H1 (cell line): ENCODE results near the gene DIP2B. TPM values are rescaled to one million over a fixed set of nuclear protein-coding genes. Genes with fewer than 3 reads are reported as not detected.

ENCODE experiments used
- CTCF ChIA-PET: fragments of 300-600 bp; sonication (Branson Sonifier 250); formaldehyde crosslinking; loops from one replicate; lab custom pipeline; 2021; ENCODE audit not compliant: partially characterized antibody; lab: Charles Lee
- POLR2A ChIA-PET: fragments of 300-600 bp; sonication (Branson Sonifier 250); formaldehyde crosslinking; loops from one replicate; lab custom pipeline; 2021; ENCODE audit warnings: inconsistent platforms; ENCODE audit not compliant: partially characterized antibody; lab: Charles Lee
- DNase-seq, 2 experiments: peaks; one replicate each; pipeline versions ENCODE4 v3.0.0 to v3.0.0-alpha.2; 2010 to 2022; ENCODE audit warnings: low spot score in 2 of 2, low read depth in 1 of 2, mixed read lengths in 1 of 2
- FAIRE-seq: peaks from 2 replicates; lab custom pipeline; 2011; peaks lifted over from hg19 to GRCh38; lab: Jason Lieb, UNC
- H2AFZ ChIP-seq: 2 replicates; pipeline ENCODE4 v1.8.1; 2012; ENCODE audit warnings: low read length, inconsistent platforms
- H2AK5ac ChIP-seq: 2 replicates; pipeline ENCODE4 v1.6.1; 2013; ENCODE audit warnings: low read depth, low read length
- H2BK120ac ChIP-seq: replicated peaks from 2 replicates; pipeline ENCODE3; 2013; ENCODE audit warnings: low read depth, low read length, inconsistent platforms
- H2BK12ac ChIP-seq: 2 replicates; pipeline ENCODE4 v1.6.1; 2013; ENCODE audit warnings: low read depth, low read length
- H2BK15ac ChIP-seq: 2 replicates; pipeline ENCODE4 v1.6.1; 2013; ENCODE audit warnings: low read length
- H2BK20ac ChIP-seq: 2 replicates; pipeline ENCODE4 v1.6.1; 2013; ENCODE audit warnings: low read length
- H2BK5ac ChIP-seq: 2 replicates; pipeline ENCODE4 v1.6.1; 2013; ENCODE audit warnings: low read depth, low read length
- H3K14ac ChIP-seq: 2 replicates; pipeline ENCODE4 v1.6.1; 2013; ENCODE audit warnings: inconsistent platforms; ENCODE audit not compliant: insufficient read length
- H3K18ac ChIP-seq: 2 replicates; pipeline ENCODE4 v1.6.1; 2013; ENCODE audit warnings: low read length; ENCODE audit errors: extremely low read depth
- H3K23ac ChIP-seq: 2 replicates; pipeline ENCODE4 v1.6.1; 2013; ENCODE audit warnings: inconsistent platforms; ENCODE audit not compliant: insufficient read length
- H3K23me2 ChIP-seq: 2 replicates; pipeline ENCODE4 v1.6.1; 2013; ENCODE audit warnings: low read depth, low read length
- H3K27ac ChIP-seq: 2 replicates; pipeline ENCODE4 v1.6.1; 2011; ENCODE audit warnings: low read depth, low read length, inconsistent platforms
- H3K27me3 ChIP-seq, 4 experiments: replicated peaks in 1 of 4; 1 replicate in 1 of 4; 2 replicates in 3 of 4; pipeline versions ENCODE4 v1.6.1 to v1.8.1; 2011 to 2013; ENCODE audit warnings: low read length in 3 of 4, mild to moderate bottlenecking in 3 of 4, inconsistent platforms in 2 of 4, mixed read lengths in 2 of 4, moderate library complexity in 1 of 4; ENCODE audit not compliant: control insufficient read depth in 3 of 4, insufficient read depth in 3 of 4; ENCODE audit errors: extremely low read depth in 1 of 4
- H3K36me3 ChIP-seq, 4 experiments: 2 replicates each; pipeline versions ENCODE4 v1.6.1 to v1.8.1; 2011 to 2013; ENCODE audit warnings: mild to moderate bottlenecking in 4 of 4, low read length in 3 of 4, moderate library complexity in 2 of 4, control low read depth in 1 of 4, inconsistent platforms in 1 of 4; ENCODE audit not compliant: insufficient read depth in 4 of 4, control insufficient read depth in 2 of 4
- H3K4ac ChIP-seq: replicated peaks from 2 replicates; pipeline ENCODE3; 2013; ENCODE audit warnings: low read length, low read depth, mixed read lengths, inconsistent platforms; ENCODE audit not compliant: insufficient read length
- H3K4me1 ChIP-seq, 4 experiments: replicated peaks in 1 of 4; 1 replicate in 1 of 4; 2 replicates in 3 of 4; pipeline versions ENCODE4 v1.6.1 to v1.8.1; 2011 to 2013; ENCODE audit warnings: low read length in 3 of 4, inconsistent platforms in 2 of 4, mixed read lengths in 1 of 4; ENCODE audit not compliant: insufficient read depth in 4 of 4, control insufficient read depth in 3 of 4
- H3K4me2 ChIP-seq, 2 experiments: 2 replicates each; pipeline versions ENCODE4 v1.6.1 to v1.8.1; 2011 to 2013; ENCODE audit warnings: low read depth in 2 of 2, low read length in 2 of 2, control low read depth in 1 of 2, inconsistent platforms in 1 of 2, mild to moderate bottlenecking in 1 of 2; ENCODE audit not compliant: insufficient read depth in 1 of 2
- H3K4me3 ChIP-seq, 4 experiments: fragments of 200-600, 300-600 bp in 1 of 4; sonication (generic), shearing (Covaris generic), sonication (Bioruptor Twin) in 1 of 4; 2 replicates each; pipeline versions ENCODE4 v1.5.1 to v1.8.1; 2011 to 2016; ENCODE audit warnings: low read length in 4 of 4, low read depth in 3 of 4, control low read depth in 2 of 4, inconsistent platforms in 2 of 4, mild to moderate bottlenecking in 2 of 4, mixed read lengths in 1 of 4, moderate library complexity in 1 of 4; ENCODE audit not compliant: insufficient read depth in 2 of 4; ENCODE audit errors: extremely low read depth in 1 of 4
- H3K56ac ChIP-seq: replicated peaks from 2 replicates; pipeline ENCODE3; 2013; ENCODE audit warnings: low read depth, mild to moderate bottlenecking, mixed read lengths, low read length, inconsistent platforms; ENCODE audit not compliant: insufficient read length
- H3K79me1 ChIP-seq: 2 replicates; pipeline ENCODE4 v1.6.1; 2013; ENCODE audit warnings: low read depth, low read length, control low read depth
- H3K79me2 ChIP-seq, 2 experiments: 2 replicates each; pipeline versions ENCODE4 v1.6.1 to v1.8.1; 2012 to 2013; ENCODE audit warnings: low read length in 2 of 2, mild to moderate bottlenecking in 2 of 2, inconsistent platforms in 1 of 2; ENCODE audit not compliant: insufficient read depth in 2 of 2, control insufficient read depth in 1 of 2
- H3K9ac ChIP-seq, 4 experiments: replicated peaks in 1 of 4; 1 replicate in 1 of 4; 2 replicates in 3 of 4; pipeline versions ENCODE4 v1.6.1 to v1.8.1; 2011 to 2013; ENCODE audit warnings: low read depth in 3 of 4, low read length in 3 of 4, control low read depth in 2 of 4, mild to moderate bottlenecking in 2 of 4, moderate library complexity in 2 of 4, inconsistent platforms in 1 of 4; ENCODE audit errors: extremely low read depth in 1 of 4
- H3K9me3 ChIP-seq, 2 experiments: 2 replicates each; pipeline versions ENCODE4 v1.6.1 to v1.8.1; 2012 to 2013; ENCODE audit warnings: mild to moderate bottlenecking in 2 of 2, moderate library complexity in 2 of 2, control low read depth in 1 of 2, inconsistent platforms in 1 of 2, low read depth in 1 of 2, low read length in 1 of 2, mixed read lengths in 1 of 2; ENCODE audit not compliant: insufficient read depth in 2 of 2
- H4K20me1 ChIP-seq, 2 experiments: replicated peaks in 1 of 2; 2 replicates each; pipeline versions ENCODE3 to v1.8.1; 2011 to 2013; ENCODE audit warnings: inconsistent platforms in 2 of 2, low read length in 2 of 2, mild to moderate bottlenecking in 1 of 2; ENCODE audit not compliant: insufficient read depth in 2 of 2, control insufficient read depth in 1 of 2
- H4K5ac ChIP-seq: 2 replicates; pipeline ENCODE4 v1.6.1; 2013; ENCODE audit warnings: low read length, low read depth, mixed read lengths, inconsistent platforms; ENCODE audit not compliant: insufficient read length
- H4K8ac ChIP-seq: 2 replicates; pipeline ENCODE4 v1.8.0; 2013; ENCODE audit warnings: mild to moderate bottlenecking, moderate library complexity, low read length, inconsistent platforms; ENCODE audit not compliant: insufficient read depth; ENCODE audit errors: extremely low read depth
- H4K91ac ChIP-seq: replicated peaks from 2 replicates; pipeline ENCODE3; 2013; ENCODE audit warnings: low read length, mixed read lengths, inconsistent platforms; ENCODE audit not compliant: insufficient read length
- ASH2L ChIP-seq: fragments of 200-600, 300-600 bp; sonication (generic); IDR thresholded peaks from one replicate; pipeline ENCODE4 v1.7.1; 2017; ENCODE audit warnings: low read length
- BACH1 ChIP-seq: IDR thresholded peaks from 2 replicates; pipeline ENCODE4 v1.6.1; 2012; ENCODE audit warnings: low read length, improper control_type of control experiment
- BCL11A ChIP-seq, 2 experiments: IDR thresholded peaks; one replicate each; pipeline ENCODE4 v1.6.1; 2011; ENCODE audit warnings: low read depth in 2 of 2, low read length in 2 of 2, mild to moderate bottlenecking in 2 of 2
- GTF2F1 ChIP-seq: IDR thresholded peaks from 2 replicates; pipeline ENCODE4 v1.6.1; 2012; ENCODE audit warnings: low read depth, low read length, improper control_type of control experiment, borderline replicate concordance
- JUN ChIP-seq: IDR thresholded peaks from 2 replicates; pipeline ENCODE4 v1.6.1; 2011; ENCODE audit warnings: low read depth, mild to moderate bottlenecking, improper control_type of control experiment, low read length
- KDM5A ChIP-seq: fragments of 200-600 bp; IDR thresholded peaks from 2 replicates; pipeline ENCODE4 v1.7.1; 2012; ENCODE audit warnings: mild to moderate bottlenecking, low read length, inconsistent platforms, mixed read lengths
- POLR2AphosphoS5 ChIP-seq: IDR thresholded peaks from 2 replicates; pipeline ENCODE4 v1.6.1; 2011; ENCODE audit warnings: low read depth, low read length
- POU5F1 ChIP-seq: IDR thresholded peaks from 2 replicates; pipeline ENCODE4 v1.6.1; 2011; ENCODE audit warnings: low read depth, mild to moderate bottlenecking, low read length, moderate library complexity
- RAD21 ChIP-seq, 2 experiments: IDR thresholded peaks in 1 of 2; conservative IDR thresholded peaks in 1 of 2; 2 replicates each; pipeline ENCODE4 v1.6.1; 2011; ENCODE audit warnings: low read depth in 2 of 2, low read length in 2 of 2, improper control_type of control experiment in 1 of 2, inconsistent platforms in 1 of 2, mild to moderate bottlenecking in 1 of 2, moderate library complexity in 1 of 2
- RBBP5 ChIP-seq: IDR thresholded peaks from 2 replicates; pipeline ENCODE4 v1.7.1; 2012; ENCODE audit warnings: low read depth, mild to moderate bottlenecking, inconsistent platforms, low read length, moderate library complexity, borderline replicate concordance
- SIX5 ChIP-seq: IDR thresholded peaks from 2 replicates; pipeline ENCODE4 v1.6.1; 2011; ENCODE audit warnings: mild to moderate bottlenecking, low read depth, low read length
- SP2 ChIP-seq: IDR thresholded peaks from 2 replicates; pipeline ENCODE4 v1.6.1; 2012; ENCODE audit warnings: mild to moderate bottlenecking, low read length, inconsistent platforms
- WGBS, 2 experiments: shearing (Covaris generic) in 1 of 2; methylation state at CpG; one replicate each; pipeline versions ENCODE4 v1.1.6 to v1.1.7; 2013 to 2015; ENCODE audit warnings: low lambda C conversion rate in 2 of 2, mixed read lengths in 2 of 2, inconsistent platforms in 1 of 2, low coverage in 1 of 2, missing lambda C conversion rate in 1 of 2; ENCODE audit not compliant: insufficient replicate concordance in 2 of 2, insufficient coverage in 1 of 2, insufficient read length in 1 of 2; ENCODE audit errors: extremely low coverage in 1 of 2, missing lambda C conversion rate in 1 of 2; 5-methylcytosine and 5-hydroxymethylcytosine counted together
- polyA plus RNA-seq, 7 experiments: library from polyadenylated mRNA; depleted of rRNA in 3 of 7; stranded (reverse) in 5 of 7; unstranded in 2 of 7; fragments of >200 nt in 5 of 7; fragments of 200-250 nt in 2 of 7; gene quantifications; 1 replicate in 5 of 7; 2 replicates in 1 of 7; 4 replicates in 1 of 7; pipeline versions ENCODE4 v1.2.1 to v1.2.3, GENCODE V29; 2011 to 2013; ENCODE audit warnings: missing spikeins in 2 of 7, mixed read lengths in 2 of 7
- total RNA-seq: library from RNA; stranded (reverse); fragmentation: NEBNext Ultra II Directional; extraction: Animal tissue kit (Norgen Biotek cat#: 25700); gene quantifications from 2 replicates; pipeline ENCODE4 v1.2.1, GENCODE V29; 2021
- TF ChIP-seq, protein P1 (sequence below), 3 experiments: IDR thresholded peaks; 1 replicate in 2 of 3; 2 replicates in 1 of 3; pipeline versions ENCODE4 v1.5.1 to v1.6.1; 2011; ENCODE audit warnings: low read length in 3 of 3, mild to moderate bottlenecking in 3 of 3, inconsistent platforms in 2 of 3, low read depth in 1 of 3, moderate library complexity in 1 of 3; ENCODE audit not compliant: insufficient read depth in 1 of 3; ENCODE audit errors: control extremely low read depth in 1 of 3

The DIP2B gene
- total and polyA plus RNA-seq, 2 of the 8 experiments (the other 6 are each of a cell fraction or from before 2014, with no cell fraction given): 11.1 to 29.6 TPM

DNA sequence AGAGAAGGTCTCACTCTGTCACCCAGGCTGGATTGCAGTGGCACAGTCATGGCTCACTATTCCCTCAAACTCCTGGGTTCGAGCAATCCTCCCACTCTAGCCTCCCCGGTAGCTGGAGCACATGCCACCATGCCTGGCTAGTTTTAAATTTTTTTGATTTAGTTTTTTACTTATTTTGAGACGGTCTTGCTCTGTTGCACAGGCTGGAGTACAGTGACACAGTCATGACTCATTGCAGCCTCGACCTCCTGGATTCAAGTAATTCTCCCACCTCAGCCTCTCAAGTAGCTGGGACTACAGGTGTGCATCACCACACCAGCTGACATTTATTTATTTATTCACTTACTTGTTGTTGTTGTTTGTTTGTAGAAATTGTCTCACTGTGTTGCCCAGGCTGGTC is 22.2 kb upstream of the DIP2B start:
- ChIA-PET CTCF (no interaction called here), POLR2A (interaction anchor here (0.7 kb wide), 1 partner anchor 158 kb away, joined by 3 read pairs; no protein-coding TSS in a partner anchor)
- Histone ChIP-seq H4K91ac (no peak overlapping the region), H3K4ac (no peak overlapping the region), H3K36me3 (peaks cover 0 to 4% (median 2%) of the 10 kb centered on the region in 4 experiments; a peak in 3 of 8 replicates), H4K20me1 (no peaks in the 10 kb centered on the region), H2BK15ac (no peak overlapping the region), H2BK12ac (no peak overlapping the region), H3K4me2 (no peak overlapping the region), H3K23me2 (no peaks in the 10 kb centered on the region), H2BK20ac (no peak overlapping the region), H3K79me1 (no peaks in the 10 kb centered on the region), H3K79me2 (no peaks in the 10 kb centered on the region), H4K8ac (no peak overlapping the region; the same call in 1 of the 2 replicates), H2BK5ac (no peak overlapping the region), H4K5ac (no peak overlapping the region), H2BK120ac (no peak overlapping the region), H3K56ac (no peak overlapping the region), H2AFZ (no peak overlapping the region), H3K14ac (no peak overlapping the region), H3K27me3 (no peaks in the 10 kb centered on the region), H3K9me3 (no peaks in the 10 kb centered on the region), H3K4me1 (no peaks in the 10 kb centered on the region), H3K4me3 (no peak overlapping the region), H3K27ac (no peak overlapping the region), H2AK5ac (no peak overlapping the region), H3K9ac (no peak overlapping the region), H3K18ac (no peak overlapping the region), H3K23ac (no peak overlapping the region)
- FAIRE-seq (no peak), DNase-seq (no peak)
- 89% methylated on average over 4 of the region's 4 CpGs; no CpG with 5 or more reads in 1 of the 2 experiments for WGBS, 2 experiments
- TF ChIP-seq POLR2AphosphoS5: no peak
- no peak for TF ChIP-seq SIX5
- TF ChIP-seq BACH1: no peak
- TF ChIP-seq GTF2F1: no peak
- TF ChIP-seq RAD21 (IDR thresholded peaks at IDR 0.05 in 1 of 2, conservative IDR thresholded peaks at IDR 0.05 in 1 of 2; ENCODE audit: low read depth in 2 of 2, low read length in 2 of 2): no peak
- TF ChIP-seq POU5F1: no peak
- TF ChIP-seq JUN: no peak
- TF ChIP-seq SP2: no peak
- TF ChIP-seq ASH2L: no peak
- TF ChIP-seq, protein P1, sequence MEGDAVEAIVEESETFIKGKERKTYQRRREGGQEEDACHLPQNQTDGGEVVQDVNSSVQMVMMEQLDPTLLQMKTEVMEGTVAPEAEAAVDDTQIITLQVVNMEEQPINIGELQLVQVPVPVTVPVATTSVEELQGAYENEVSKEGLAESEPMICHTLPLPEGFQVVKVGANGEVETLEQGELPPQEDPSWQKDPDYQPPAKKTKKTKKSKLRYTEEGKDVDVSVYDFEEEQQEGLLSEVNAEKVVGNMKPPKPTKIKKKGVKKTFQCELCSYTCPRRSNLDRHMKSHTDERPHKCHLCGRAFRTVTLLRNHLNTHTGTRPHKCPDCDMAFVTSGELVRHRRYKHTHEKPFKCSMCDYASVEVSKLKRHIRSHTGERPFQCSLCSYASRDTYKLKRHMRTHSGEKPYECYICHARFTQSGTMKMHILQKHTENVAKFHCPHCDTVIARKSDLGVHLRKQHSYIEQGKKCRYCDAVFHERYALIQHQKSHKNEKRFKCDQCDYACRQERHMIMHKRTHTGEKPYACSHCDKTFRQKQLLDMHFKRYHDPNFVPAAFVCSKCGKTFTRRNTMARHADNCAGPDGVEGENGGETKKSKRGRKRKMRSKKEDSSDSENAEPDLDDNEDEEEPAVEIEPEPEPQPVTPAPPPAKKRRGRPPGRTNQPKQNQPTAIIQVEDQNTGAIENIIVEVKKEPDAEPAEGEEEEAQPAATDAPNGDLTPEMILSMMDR (IDR thresholded peaks at IDR 0.05; ENCODE audit: control extremely low read depth in 1 of 3, insufficient read depth in 1 of 3, low read depth in 1 of 3, low read length in 3 of 3): no peak
- TF ChIP-seq BCL11A (IDR thresholded peaks at IDR 0.05; ENCODE audit: low read depth in 2 of 2, low read length in 2 of 2): no peak
- no peak for TF ChIP-seq KDM5A
- no peak for TF ChIP-seq RBBP5
